ENCODE measurements around the gene SOX11.

DNA sequence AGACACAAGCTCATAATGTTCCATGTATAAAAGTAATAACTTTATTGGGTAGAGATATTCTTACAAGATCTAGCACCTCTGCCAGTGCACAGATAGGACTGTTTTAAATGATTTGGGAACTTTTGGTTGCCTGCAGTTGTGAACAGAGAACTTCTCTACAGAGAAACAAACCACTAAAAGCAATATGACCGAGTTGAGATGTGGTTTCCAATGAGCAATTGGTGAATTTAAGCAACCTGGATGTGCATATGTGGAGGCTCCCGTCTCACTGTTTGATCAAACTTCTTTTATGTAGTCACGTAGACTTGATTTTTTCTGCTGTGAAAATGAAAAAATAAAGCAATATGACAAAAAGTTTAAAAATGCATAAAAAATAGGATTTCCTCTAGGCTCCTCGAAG, 7.8 kb downstream of the SOX11 start:
- TF ChIP-seq ZNF274 (IDR thresholded peaks at IDR 0.05; ENCODE audit: borderline replicate concordance, extremely low read depth, low read length) (no peak), SP2 (IDR thresholded peaks at IDR 0.05; ENCODE audit: low read length) (no peak), CEBPB (IDR thresholded peaks at IDR 0.05; ENCODE audit: low read depth, low read length) (no peak), TBP (IDR thresholded peaks at IDR 0.05; ENCODE audit: low read depth, low read length) (no peak)
